ENCODE results near the gene KDM5B. TPM values are rescaled to one million over a fixed set of nuclear protein-coding genes. Genes with fewer than 3 reads are reported as not detected.
"Not testable (repeated sequence)": the region's sequence is repeated elsewhere in the genome, so short reads cannot be mapped to it uniquely, and the experiment has no call there.

The KDM5B gene
- total RNA-seq, 4 donors from 2014 or later, result 50.5 to 104 (median 71.7) TPM

GRCh38 chr1:202742496-202742895 lies 65.7 kb downstream of the KDM5B start:
- DNase-seq, result no peak
- H3K4me1 ChIP-seq, result no peaks in the 10 kb centered on the region
- H3K27ac ChIP-seq, result no peak overlapping the region
- H3K4me3 ChIP-seq, result no peak overlapping the region
- H3K36me3 ChIP-seq, result peaks cover 3 to 70% (median 37%) of the 10 kb centered on the region in 4 donors
- in situ Hi-C loops (cut with MboI; ENCODE audit: low pct_ligation_motif_present in 1 of 4, low pct_unique_long_range_greater_than_20kb in 1 of 4, low sequenced_read_pairs in 3 of 4) (no loop called here), intact Hi-C loops (cut with DNase I; ENCODE audit: low total_unique reads) (no loop called here)
- no peaks in the 10 kb centered on the region for H3K9me3 ChIP-seq
- WGBS, 2 donors (ENCODE audit: low coverage in 1 of 2), result 94 to 100% methylated on average over 2 to 6 of the region's 6 CpGs
- H3K27me3 ChIP-seq, result no peaks in the 10 kb centered on the region
- TF ChIP-seq POLR2AphosphoS5 (IDR thresholded peaks at IDR 0.05) (no peak), CTCF (IDR thresholded peaks at IDR 0.05) (no peak), POLR2A (IDR thresholded peaks at IDR 0.05) (no peak), EP300 (IDR thresholded peaks at IDR 0.05; ENCODE audit: low read depth) (no peak)

DNA sequence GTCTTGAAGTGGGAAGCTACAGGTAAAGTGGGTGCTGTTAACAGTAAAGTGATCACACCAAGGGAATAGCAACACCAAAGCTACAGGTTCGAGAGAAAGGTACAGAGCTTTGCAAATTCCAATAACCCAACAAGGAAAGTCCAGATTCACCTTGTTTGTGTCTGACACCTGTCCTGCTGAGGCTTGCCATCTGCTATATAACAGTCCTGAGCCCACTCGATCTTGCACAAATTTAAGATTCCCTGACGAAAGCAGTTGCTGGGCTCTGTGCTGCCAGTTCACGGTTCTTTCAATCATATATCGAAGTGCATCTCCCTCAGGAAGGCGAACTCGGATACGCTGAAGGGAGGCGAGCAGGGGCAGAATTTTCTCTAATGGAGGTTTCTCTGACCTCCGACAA lies 75.0 kb downstream of the KDM5B start:
- WGBS, 2 donors (ENCODE audit: low coverage in 1 of 2), result 88% methylated on average over 10 of the region's 10 CpGs; no CpG with 5 or more reads in 1 of the 2 donors
- no peak for TF ChIP-seq POLR2AphosphoS5 (IDR thresholded peaks at IDR 0.05)
- in situ Hi-C loops (cut with MboI; ENCODE audit: low pct_ligation_motif_present in 1 of 4, low pct_unique_long_range_greater_than_20kb in 1 of 4, low sequenced_read_pairs in 3 of 4), result no loop called here
- Histone ChIP-seq H3K4me3 (no peak overlapping the region), H3K9me3 (no peaks in the 10 kb centered on the region), H3K27ac (no peak overlapping the region), H3K27me3 (no peaks in the 10 kb centered on the region), H3K36me3 (peaks cover 0 to 83% (median 39%) of the 10 kb centered on the region in 4 donors), H3K4me1 (no peaks in the 10 kb centered on the region)
- DNase-seq, result no peak
- intact Hi-C loops (cut with DNase I; ENCODE audit: low total_unique reads), result no loop called here

DNA sequence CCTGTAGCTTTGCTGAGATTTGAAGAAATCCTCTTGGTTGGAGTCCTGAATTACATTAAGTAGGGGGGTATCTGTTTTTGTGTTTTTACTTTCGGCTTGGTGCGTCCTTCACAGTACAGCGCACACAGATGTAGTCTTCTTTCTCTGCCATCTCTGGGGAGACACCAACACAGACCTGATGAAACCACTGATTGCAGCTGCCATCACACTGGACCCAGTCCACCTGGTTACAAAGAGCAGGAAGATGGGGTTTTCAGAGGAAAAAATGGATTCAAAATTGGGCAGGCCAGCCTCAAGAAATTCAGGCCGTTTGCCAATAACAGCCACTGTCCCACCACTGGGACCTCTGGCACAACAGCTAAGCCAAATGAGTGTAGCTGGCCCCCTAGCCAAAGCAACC lies 79.3 kb downstream of the KDM5B start:
- DNase-seq, result no peak
- no peak overlapping the region for H3K27ac ChIP-seq
- no peaks in the 10 kb centered on the region for H3K4me1 ChIP-seq
- no peak overlapping the region for H3K4me3 ChIP-seq
- intact Hi-C loops (cut with DNase I; ENCODE audit: low total_unique reads) (loop anchor here (1.0 to 10.0 kb wide), 2 partner anchors 12 to 264 kb away; no protein-coding TSS in a partner anchor), in situ Hi-C loops (cut with MboI; ENCODE audit: low pct_ligation_motif_present in 1 of 4, low pct_unique_long_range_greater_than_20kb in 1 of 4, low sequenced_read_pairs in 3 of 4) (no loop called here)
- no peak for TF ChIP-seq CTCF (IDR thresholded peaks at IDR 0.05)
- TF ChIP-seq EP300 (IDR thresholded peaks at IDR 0.05; ENCODE audit: low read depth), result no peak
- TF ChIP-seq POLR2AphosphoS5 (IDR thresholded peaks at IDR 0.05), result no peak
- TF ChIP-seq POLR2A (IDR thresholded peaks at IDR 0.05), result no peak
- WGBS, 2 donors (ENCODE audit: low coverage in 1 of 2), result 83 to 100% methylated on average over 3 to 4 of the region's 4 CpGs
- H3K27me3 ChIP-seq, result no peaks in the 10 kb centered on the region
- no peaks in the 10 kb centered on the region for H3K9me3 ChIP-seq
- H3K36me3 ChIP-seq, result peaks cover 0 to 63% (median 30%) of the 10 kb centered on the region in 4 donors

DNA sequence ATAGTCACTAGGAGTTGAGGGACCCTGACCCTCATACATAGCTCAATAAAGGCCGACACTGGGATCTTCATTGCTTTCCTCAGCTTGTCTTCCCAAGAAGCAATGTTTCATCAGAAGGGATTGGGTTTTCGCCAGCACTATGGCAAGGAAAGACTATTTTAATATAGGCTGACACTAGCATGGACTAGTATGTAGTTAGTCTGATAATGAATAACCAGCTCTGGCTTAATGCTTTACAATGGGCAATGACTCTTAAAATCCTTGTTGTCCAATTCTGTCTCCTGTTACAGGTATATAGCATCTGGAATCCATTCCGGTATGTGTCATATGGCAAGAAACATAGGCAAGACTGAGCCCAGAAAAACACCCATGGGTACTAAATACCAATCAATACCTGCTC lies 82.7 kb downstream of the KDM5B start:
- no peak overlapping the region for H3K27ac ChIP-seq
- H3K27me3 ChIP-seq, result no peaks in the 10 kb centered on the region
- WGBS, 2 donors (ENCODE audit: low coverage in 1 of 2), result 82 to 100% methylated on average over 1 to 3 of the region's 3 CpGs
- TF ChIP-seq POLR2AphosphoS5 (IDR thresholded peaks at IDR 0.05) (no peak), CTCF (IDR thresholded peaks at IDR 0.05) (no peak), POLR2A (IDR thresholded peaks at IDR 0.05) (no peak), EP300 (IDR thresholded peaks at IDR 0.05; ENCODE audit: low read depth) (no peak)
- in situ Hi-C loops (cut with MboI; ENCODE audit: low pct_ligation_motif_present in 1 of 4, low pct_unique_long_range_greater_than_20kb in 1 of 4, low sequenced_read_pairs in 3 of 4) (no loop called here), intact Hi-C loops (cut with DNase I; ENCODE audit: low total_unique reads) (loop anchor here (10.0 kb wide), 1 partner anchor 261 kb away; no protein-coding TSS in a partner anchor)
- DNase-seq, result no peak
- H3K36me3 ChIP-seq, result peaks cover 0 to 30% (median 14%) of the 10 kb centered on the region in 4 donors
- H3K4me3 ChIP-seq, result no peak overlapping the region
- no peaks in the 10 kb centered on the region for H3K9me3 ChIP-seq
- H3K4me1 ChIP-seq, result no peaks in the 10 kb centered on the region

DNA sequence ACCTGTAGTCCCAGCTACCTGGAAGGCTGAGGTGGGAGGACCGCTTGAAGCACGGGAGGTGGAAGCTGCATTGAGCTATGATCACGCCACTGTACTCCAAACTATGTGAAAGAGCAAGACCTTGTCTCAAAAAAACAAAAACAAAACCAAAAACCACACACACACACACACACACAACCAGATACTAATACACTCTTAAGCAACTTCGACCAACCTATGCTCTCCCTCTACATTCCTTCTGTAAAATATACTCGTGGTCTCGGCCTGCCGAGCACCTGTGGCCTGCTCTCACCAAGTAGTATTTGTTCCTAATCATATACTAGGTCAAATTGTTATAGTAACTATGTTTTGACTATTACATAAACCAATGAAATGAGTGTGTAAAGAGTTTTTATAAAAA lies 84.5 kb downstream of the KDM5B start:
- Histone ChIP-seq H3K4me3 (no peak overlapping the region), H3K27me3 (no peaks in the 10 kb centered on the region), H3K27ac (no peak overlapping the region), H3K36me3 (peaks cover 0 to 12% (median 5%) of the 10 kb centered on the region in 4 donors), H3K9me3 (no peaks in the 10 kb centered on the region), H3K4me1 (peaks cover 0 to 6% (median 0%) of the 10 kb centered on the region in 4 donors)
- 84 to 91% methylated on average over 6 to 7 of the region's 7 CpGs for WGBS, 2 donors (ENCODE audit: low coverage in 1 of 2)
- TF ChIP-seq POLR2AphosphoS5 (IDR thresholded peaks at IDR 0.05), result no peak
- TF ChIP-seq POLR2A (IDR thresholded peaks at IDR 0.05), result no peak
- no peak for TF ChIP-seq CTCF (IDR thresholded peaks at IDR 0.05)
- TF ChIP-seq EP300 (IDR thresholded peaks at IDR 0.05; ENCODE audit: low read depth), result no peak
- in situ Hi-C loops (cut with MboI; ENCODE audit: low pct_ligation_motif_present in 1 of 4, low pct_unique_long_range_greater_than_20kb in 1 of 4, low sequenced_read_pairs in 3 of 4), result loop anchor here (25.0 kb wide), 2 partner anchors 236 to 536 kb away; partner anchors contain the start of gene LGR6 (in 3 of the 4)
- intact Hi-C loops (cut with DNase I; ENCODE audit: low total_unique reads), result loop anchor here (10.0 kb wide), 1 partner anchor 259 kb away; no protein-coding TSS in a partner anchor
- no peak for DNase-seq

- WGBS, 2 donors (ENCODE audit: low coverage in 1 of 2), result 78% methylated on average over 6 of the region's 6 CpGs; no CpG with 5 or more reads in 1 of the 2 donors
- H3K27me3 ChIP-seq, H3K4me3 ChIP-seq, H3K36me3 ChIP-seq, H3K4me1 ChIP-seq, DNase-seq, H3K9me3 ChIP-seq, H3K27ac ChIP-seq: not testable (repeated sequence)
- intact Hi-C loops (cut with DNase I; ENCODE audit: low total_unique reads), result loop anchor here (10.0 kb wide), 1 partner anchor 258 kb away; no protein-coding TSS in a partner anchor
- in situ Hi-C loops (cut with MboI; ENCODE audit: low pct_ligation_motif_present in 1 of 4, low pct_unique_long_range_greater_than_20kb in 1 of 4, low sequenced_read_pairs in 3 of 4), result loop anchor here (25.0 kb wide), 2 partner anchors 236 to 536 kb away; partner anchors contain the start of gene LGR6 (in 3 of the 4)
These were observed 85.2 kb downstream of the KDM5B start for GRCh38 chr1:202723046-202723445.

All from transverse colon (tissue), 4 donors.